NCI-H510A (cell line): ENCODE data around the gene GCNA.
"Not testable (repeated sequence)": the region's sequence is repeated elsewhere in the genome, so short reads cannot be mapped to it uniquely, and the experiment has no call there.

ENCODE experiments used
- DNase-seq: peaks from one replicate; lab custom pipeline; 2025; lab: John Stamatoyannopoulos, UW

Gene GCNA

GRCh38 chrX:71559773-71560172 lies 18.5 kb upstream of the GCNA start:
- not testable (repeated sequence) for DNase-seq

- no peak for DNase-seq
These were observed 14.3 kb upstream of the GCNA start for GRCh38 chrX:71563921-71564320.

GRCh38 chrX:71565474-71566041 lies 12.7 kb upstream of the GCNA start:
- DNase-seq: no peak

DNA sequence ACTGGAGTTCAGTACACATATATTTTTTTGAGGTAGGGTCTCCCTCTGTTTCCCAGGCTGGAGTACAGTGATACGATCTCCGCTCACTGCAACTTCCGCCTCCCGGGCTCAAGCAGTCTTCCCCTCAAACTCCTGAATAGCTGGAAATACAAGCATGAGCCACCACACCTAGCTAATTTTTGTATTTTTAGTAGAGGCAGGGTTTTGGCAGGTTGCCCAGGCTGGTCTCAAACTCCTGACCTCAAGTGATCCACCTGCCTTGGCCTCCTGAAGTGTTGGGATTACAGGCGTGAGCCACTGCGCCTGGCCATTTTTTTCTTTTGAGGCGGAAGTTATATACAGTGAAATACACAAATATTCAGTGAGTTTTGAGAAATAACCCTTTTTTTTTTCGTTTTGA lies 6.8 kb upstream of the GCNA start:
- not testable (repeated sequence) for DNase-seq

DNA sequence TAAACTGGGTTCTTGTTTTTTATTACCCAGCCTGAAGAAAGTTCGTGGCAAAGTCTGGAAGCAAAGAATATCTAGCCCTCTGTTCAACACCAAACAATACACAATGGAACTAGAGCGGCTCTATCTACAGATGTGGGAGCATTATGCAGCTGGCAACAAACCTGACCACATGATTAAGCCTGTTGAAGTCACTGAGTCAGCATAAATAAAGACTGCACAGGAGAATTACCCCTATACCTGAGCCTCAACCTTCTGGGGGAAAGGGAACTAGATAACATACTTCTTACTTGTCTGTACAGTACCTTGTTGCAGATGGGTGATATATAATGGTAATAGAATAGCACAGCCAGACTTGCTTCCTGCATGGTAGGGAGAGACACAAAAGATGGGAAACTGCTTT lies 4.6 kb upstream of the GCNA start:
- DNase-seq: no peak

DNA sequence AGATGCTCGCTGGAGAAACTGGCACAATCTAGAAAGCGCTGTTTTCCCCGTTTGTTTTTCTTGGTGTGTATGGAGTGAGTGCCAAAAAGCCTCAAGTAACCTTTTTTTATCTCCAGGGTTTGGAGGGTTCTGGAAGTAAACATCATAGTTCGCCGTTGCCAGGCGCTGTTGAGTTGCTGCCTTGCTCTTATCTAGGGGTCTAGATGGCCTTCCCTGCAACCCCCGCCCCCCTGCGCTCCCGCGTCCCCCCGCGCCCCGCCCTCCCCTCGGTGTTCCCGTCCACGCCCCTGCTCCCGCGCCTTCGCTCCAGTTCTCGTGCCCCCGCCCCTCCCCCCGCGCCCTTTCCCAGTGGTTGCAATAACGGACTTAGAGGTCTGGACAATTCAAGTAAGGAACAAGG lies 555 bp upstream of the GCNA start:
- no peak for DNase-seq

- no peak for DNase-seq
These were observed 1.1 kb downstream of the GCNA start for GRCh38 chrX:71579136-71579989.

DNA sequence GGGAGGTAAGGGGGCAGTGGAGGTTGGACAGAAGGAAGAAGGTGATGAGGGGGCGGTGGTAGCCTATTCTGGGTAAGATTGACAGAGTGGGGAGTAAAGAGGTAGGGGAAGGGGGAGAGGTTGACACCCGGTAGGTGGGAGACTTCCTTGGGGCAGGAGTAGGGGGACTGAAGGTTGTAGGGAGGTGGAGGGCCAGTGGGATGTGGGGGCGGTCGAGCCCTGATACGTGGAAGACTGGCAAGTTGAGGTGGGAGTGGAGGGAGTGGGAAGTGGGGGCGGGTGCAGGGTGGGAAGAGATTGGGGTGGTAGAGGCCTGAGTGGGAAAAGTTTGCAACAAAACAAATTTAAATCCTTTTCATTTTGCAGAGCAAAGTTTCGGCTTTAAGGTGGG lies 1.7 kb downstream of the GCNA start:
- no peak for DNase-seq

- DNase-seq: no peak
These were observed 3.0 kb downstream of the GCNA start for GRCh38 chrX:71581210-71581609.

GRCh38 chrX:71586929-71587328 lies 8.7 kb downstream of the GCNA start:
- no peak for DNase-seq

DNA sequence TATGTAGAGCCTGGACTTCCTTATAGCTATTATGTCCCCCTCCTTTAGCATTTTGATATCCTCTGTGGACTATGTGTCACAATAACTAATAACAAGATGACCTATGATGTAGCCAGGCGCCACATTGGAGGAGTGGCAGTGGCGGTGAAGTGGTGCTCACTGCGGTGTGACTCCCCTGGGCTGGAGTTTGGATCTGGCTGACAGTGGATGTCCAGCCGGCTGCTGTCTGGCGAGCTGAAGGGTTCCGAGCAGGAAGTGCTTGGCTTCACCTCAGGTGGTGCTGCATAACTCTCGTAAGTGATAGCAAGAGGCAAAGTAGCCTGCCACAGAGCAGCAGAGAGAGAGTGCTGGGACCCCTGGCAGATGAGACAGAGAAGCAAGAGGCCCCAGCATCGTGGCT lies 15.0 kb downstream of the GCNA start:
- not testable (repeated sequence) for DNase-seq

DNA sequence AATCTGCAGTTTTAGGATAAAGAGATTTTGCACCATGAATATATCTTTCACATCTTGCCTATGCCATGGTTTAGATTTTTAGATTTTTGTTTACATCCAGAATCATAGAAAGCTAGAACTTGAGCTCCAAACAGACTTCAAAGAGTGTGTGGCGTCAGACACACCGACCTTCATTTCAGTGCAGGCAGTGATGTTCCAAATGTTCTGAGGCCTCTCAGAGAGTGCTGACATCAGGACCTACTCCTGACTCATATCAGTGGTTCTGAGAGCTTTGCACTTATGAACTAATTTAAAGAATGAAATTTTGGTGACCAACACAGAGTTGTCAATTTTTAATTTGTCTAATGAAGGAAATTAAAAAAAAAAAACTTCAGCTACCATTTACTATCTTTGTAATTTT lies 21.7 kb downstream of the GCNA start:
- no peak for DNase-seq

- DNase-seq: no peak
These were observed 25.4 kb downstream of the GCNA start for GRCh38 chrX:71603618-71604017.

DNA sequence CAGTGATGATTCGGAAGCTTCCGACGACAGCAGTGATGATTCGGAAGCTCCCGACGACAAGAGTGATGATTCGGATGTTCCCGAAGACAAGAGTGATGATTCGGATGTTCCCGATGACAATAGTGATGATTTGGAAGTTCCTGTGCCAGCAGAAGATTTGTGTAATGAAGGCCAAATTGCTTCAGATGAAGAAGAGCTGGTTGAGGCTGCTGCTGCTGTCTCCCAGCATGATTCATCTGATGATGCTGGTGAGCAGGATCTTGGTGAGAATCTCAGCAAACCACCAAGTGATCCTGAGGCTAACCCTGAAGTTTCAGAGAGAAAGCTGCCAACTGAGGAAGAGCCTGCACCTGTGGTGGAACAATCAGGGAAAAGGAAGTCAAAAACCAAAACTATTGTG lies 25.9 kb downstream of the GCNA start:
- no peak for DNase-seq

DNA sequence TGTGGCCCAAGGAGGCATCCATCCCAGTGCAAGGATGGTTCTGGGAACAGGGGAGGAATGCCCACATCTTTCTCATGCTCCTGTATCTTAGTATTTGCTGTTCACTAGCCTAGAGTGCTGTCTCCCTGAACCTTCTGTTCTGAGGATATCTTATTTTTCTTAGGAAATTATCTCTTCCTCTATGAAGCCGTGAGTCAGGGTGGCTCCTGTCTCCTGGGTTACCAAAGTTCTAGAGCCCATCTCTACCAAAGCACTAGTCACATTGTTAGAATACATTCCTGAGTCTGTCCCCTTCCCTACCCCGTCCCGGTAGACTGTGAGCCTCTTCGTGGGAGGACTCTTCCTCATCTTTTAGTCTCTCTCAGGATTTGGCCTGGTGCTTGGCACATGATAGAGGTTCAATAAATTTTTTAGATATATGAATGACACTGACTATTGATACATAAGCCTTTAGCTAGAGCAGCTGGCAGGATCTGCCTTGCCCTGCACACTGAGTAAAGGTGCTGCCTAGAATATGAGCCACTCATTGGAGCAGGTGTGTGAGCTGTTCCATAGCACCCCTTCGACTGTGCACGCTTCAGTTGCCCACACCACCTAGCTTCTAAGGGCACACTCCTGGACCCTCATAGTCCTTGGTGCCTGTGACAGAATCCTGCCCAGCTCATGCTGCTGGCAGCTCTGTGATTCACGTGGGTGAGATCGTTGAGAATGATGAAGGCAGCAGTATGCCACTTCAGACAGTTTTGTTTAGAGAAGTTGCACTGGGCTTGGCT lies 26.7 kb downstream of the GCNA start:
- no peak for DNase-seq

GRCh38 chrX:71606536-71607216 lies 28.4 kb downstream of the GCNA start:
- DNase-seq: no peak

- no peak for DNase-seq
These were observed 29.3 kb downstream of the GCNA start for GRCh38 chrX:71607488-71607887.

- no peak for DNase-seq
These were observed 31.0 kb downstream of the GCNA start for GRCh38 chrX:71609095-71609750.

DNA sequence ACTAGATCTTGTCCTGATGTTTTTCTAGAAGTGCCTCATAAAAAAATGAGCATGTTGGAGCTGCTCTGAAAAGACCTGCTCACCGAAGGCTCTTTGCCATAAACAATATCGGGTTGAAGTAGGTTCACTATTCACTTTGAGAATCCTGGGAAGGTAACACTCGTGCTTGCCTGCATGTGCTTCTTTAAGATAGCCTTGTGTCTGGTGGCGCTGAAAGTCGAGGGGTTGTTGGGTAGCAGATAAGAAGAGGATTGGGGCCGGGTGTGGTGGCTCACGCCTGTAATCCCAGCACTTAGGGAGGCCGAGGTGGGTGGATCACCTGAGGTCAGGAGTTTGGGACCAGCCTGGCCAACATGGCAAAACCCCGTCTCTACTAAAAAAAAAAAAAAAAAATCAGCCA lies 33.5 kb downstream of the GCNA start:
- DNase-seq: not testable (repeated sequence)

DNA sequence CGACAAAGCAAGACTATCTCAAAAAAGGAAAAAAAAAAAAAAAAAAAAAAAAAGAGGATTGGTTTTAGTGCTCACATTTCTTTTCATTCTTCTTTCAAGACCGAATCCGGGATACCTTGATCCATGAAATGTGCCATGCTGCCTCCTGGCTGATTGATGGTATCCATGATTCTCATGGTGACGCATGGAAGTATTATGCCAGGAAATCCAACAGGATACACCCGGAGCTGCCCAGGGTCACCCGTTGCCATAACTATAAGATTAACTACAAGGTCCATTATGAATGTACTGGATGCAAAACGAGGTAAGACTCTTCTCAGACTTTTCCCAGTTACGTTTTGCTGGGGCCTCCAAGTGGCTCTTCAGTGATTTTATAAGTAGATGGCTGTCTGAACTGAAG lies 34.0 kb downstream of the GCNA start:
- no peak for DNase-seq

DNA sequence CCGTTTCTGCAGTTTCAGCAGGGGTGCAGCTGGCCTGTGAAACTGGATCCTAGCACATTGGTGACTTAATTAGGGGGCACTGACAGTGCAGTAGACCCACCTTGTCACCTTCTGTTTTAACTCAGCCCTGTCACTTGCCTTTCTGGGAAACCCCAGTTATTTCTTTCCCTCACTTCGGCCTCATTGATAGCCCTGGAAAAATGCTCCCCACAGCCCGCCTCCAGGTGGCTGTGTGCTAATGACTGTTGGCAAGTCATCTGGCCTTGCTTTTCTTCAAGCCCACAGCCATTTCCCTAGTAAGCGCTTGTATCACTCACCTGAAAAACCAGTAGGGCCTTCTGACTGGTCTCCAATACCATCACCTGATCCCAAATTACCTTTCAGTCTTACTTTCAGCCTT lies 36.8 kb downstream of the GCNA start:
- DNase-seq: no peak

DNA sequence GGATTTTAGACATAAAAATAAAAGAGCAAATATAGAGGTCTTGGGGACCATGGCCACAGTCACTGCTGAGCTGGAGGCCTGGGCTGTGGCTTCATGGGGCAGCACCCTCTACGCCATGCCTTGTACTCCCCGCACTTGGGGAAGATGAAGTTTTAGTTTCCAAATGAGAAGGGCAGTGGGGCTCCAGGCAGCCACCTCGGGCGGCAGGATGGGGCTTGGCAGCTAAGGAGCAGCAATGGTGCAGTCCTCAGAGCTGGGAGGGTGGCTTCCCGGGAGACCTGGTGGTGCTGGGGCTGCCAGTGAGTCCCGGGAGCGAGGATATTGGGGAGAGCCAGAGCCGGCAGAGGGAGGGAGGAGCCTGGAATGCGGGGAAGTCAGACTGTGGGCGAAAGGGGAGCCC lies 37.7 kb downstream of the GCNA start:
- DNase-seq: no peak
